NCI-H128 (cell line): ENCODE results near the gene ZNF791.
"Not testable (repeated sequence)": the region's sequence is repeated elsewhere in the genome, so short reads cannot be mapped to it uniquely, and the experiment has no call there.

Source experiments
- DNase-seq: peaks from one replicate; lab custom pipeline; 2025; ENCODE audit not compliant: unreplicated experiment; lab: John Stamatoyannopoulos, UW

ZNF791 gene

DNA sequence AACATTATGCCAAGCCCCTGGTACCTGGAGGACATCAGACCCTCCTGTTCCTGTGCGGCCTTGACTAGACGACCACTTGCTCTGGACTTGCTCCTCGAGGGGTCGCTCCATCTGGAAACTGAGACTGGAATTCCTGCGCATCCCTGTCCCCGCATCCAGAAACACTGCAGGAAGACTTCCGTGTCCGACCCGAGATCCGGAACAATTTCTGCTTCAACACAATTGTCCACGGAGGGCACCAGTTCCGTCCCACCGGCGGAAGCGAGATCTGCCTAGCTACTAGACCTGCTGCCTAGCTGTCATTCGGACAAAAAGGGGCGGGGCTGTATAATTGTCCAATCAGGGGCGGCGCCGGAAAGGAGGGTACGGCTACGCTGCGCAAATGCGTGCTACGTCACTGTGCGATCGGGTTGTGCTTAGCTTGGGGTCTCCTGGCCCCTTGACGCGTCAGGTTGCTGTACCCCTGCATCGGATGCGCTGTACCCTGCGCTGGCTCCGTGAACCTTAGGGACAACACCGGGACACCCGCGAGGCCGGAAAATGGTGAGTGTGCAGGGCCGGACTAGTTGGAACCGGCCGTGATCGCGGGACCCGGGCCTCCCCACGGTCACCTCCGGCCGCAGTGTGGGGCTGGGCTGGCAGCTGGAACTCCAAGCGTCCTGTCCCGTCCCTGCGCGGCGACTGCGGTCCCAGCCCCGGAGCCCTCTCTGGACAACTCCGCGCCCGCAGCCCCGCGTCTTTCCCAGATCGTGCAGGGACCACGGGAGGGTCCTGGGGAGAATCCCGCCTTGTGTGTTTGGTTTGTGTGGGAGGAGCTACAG lies at the start of gene ZNF791, which contains the start of gene ZNF490:
Gene ZNF791, plus strand, starts transcription at position 381 of the 821 bp plus-strand sequence. Its CDS starts 160 bp downstream, at position 541.
Gene ZNF490, minus strand, starts transcription at position 274 of the 821 bp plus-strand sequence. Its CDS starts 133 bp downstream, at position 141.
- DNase-seq, result peak; percentile 97

GRCh38 chr19:12564016-12564664 lies 46.6 kb upstream of the ZNF791 start:
- DNase-seq, result peak; percentile 78

DNA sequence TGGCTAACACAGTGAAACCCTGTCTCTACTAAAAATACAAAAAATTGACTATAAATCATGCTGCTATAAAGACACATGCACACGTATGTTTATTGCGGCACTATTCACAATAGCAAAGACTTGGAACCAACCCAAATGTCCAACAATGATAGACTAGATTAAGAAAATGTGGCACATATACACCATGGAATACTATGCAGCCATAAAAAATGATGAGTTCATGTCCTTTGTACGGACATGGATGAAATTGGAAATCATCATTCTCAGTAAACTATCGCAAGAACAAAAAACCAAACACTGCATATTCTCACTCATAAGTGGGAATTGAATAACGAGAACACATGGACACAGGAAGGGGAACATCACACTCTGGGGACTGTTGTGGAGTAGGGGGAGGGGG lies 44.3 kb upstream of the ZNF791 start:
- not testable (repeated sequence) for DNase-seq

DNA sequence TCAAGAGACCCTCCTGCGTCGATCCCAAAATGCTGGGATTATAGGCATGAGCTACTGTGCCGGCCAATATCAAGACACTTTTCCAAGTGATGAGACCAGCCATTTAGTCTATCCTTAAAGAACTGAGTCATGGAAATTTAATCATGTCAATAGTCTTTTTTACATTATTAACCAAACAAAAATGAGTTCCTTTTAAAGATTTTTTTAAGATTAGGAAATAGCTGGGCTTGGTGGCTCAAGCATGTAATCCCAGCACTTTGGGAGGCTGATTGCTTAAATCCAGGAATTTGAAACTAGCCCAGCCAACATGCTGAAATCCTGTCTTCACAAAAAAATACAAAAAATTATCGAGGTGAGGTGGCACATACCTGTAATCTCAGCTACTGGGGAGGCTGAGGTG lies 42.8 kb upstream of the ZNF791 start:
- DNase-seq, result no peak

DNA sequence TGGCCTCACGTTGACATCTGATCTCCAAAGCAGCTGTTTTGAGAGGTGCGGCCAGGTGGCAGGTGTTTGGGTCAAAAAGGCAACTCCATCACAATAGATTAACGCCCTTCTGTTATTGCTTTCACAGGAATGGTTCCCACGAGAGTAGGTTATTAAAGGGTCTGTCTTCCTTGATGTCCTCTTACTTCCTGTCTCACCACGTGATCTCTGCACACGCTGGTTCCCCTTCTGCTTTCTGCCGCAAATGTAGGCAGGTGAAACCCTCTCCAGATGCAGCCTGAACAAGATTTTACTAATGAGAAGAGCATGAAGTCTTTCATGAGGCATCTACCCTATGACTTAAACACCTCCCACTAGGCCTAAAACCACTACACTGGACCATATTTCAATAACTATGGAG lies 36.7 kb upstream of the ZNF791 start:
- DNase-seq, result peak; percentile 7

GRCh38 chr19:12578641-12579040 lies 32.1 kb upstream of the ZNF791 start:
- no peak for DNase-seq

DNA sequence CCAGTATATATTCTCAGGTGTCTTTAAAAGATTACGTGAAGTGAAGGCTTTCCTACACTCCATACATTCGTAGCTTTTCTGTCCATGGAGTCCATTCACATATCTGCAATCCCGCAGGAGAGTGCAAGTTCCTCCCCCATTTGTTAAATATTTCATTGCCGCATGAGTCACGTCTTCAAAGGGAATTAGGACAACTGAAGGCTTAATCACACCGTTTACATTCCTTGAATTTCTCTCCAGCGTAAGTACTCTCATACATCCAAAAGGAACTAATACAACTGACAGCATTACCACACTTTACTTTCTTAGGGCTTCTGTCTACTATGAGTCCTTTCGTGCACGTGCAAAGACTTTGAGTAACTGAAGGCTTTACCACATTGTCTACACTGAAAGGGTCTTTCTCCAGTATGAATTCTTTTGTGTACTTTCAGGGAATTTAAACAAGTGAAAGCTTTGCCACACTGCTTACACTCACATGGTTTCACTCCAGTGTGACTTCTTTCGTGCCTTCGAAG lies 30.5 kb upstream of the ZNF791 start:
- no peak for DNase-seq

DNA sequence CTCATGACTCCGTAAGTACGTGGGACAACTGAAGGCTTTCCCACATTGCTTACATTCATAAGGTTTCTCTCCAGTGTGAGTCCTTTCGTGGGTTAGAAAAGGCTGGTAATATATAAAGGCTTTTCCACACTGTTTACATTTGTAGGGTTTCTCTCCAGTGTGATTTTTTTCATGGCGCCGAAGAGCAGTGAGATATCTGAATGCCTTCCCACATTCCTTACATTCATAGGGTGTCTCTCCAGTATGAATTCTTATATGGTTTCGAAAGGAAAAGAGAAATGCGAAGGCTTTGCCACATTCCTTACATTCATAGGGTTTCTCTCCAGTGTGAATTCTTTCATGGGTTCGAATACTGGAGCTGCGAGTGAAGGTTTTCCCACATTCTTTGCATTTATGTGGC lies 29.6 kb upstream of the ZNF791 start:
- DNase-seq, result no peak

GRCh38 chr19:12596485-12596884 lies 14.2 kb upstream of the ZNF791 start:
- no peak for DNase-seq

- no peak for DNase-seq
Measured at GRCh38 chr19:12596927-12597548, 13.7 kb upstream of the ZNF791 start.

- DNase-seq, result no peak
Measured at GRCh38 chr19:12597594-12597993, 13.1 kb upstream of the ZNF791 start.

DNA sequence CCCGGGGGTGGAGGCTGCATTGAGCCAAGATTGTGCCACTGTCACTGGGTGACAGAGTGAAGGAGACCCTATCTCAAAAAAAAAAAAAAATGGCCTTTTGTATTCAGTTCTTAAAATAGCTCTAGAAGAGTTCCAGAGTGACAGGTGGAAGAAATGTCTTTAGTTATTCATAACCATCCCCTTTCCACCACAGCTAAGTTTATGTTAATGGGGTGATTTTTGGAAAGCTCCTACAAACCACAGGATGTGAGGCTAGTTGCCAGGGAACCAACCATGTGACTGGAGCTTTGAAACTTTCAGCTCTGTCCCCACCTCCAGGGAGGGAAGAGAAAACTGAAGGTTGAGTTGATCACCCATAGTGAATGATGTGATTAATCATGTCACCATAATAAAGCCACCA lies 7.0 kb upstream of the ZNF791 start:
- DNase-seq, result no peak

- no peak for DNase-seq
Measured at GRCh38 chr19:12606796-12607195, 3.9 kb upstream of the ZNF791 start.

DNA sequence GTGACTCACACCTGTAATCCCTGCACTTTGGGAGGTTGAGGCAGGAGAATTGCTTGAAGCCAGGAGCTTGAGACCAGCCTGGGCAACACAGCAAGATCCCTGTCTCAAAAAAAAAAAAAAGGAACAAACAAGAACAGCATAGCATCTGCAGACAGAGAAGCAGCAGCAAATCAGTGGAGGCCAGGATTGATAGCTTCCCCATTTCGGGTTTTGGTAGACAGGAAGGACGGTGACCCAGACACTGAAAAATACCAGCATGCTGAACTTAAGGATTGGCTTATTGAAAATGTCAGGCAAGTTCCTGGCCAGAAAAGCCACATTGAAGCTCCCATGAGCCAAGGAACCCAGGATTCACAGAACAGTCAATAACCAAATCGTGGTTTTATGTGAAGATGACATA lies 3.1 kb upstream of the ZNF791 start:
- no peak for DNase-seq

DNA sequence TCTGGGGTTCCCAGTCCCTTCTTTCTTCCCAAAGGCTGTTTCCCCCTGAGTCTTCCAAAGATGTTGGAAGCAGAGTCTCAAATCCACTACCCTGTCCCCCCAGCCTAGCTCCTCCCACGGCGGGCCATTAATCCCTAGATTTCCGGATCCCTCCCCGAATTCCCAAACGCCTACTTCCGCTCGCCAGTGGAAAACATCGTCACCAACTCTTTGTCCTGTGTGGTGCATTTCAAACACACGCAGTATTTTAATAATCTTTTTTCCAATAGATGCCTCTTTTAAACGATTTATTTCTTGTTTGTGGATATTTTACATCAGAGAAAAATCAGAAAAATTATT lies 610 bp downstream of the ZNF791 start:
- no peak for DNase-seq

GRCh38 chr19:12617646-12618045 lies 6.9 kb downstream of the ZNF791 start:
- DNase-seq, result no peak

DNA sequence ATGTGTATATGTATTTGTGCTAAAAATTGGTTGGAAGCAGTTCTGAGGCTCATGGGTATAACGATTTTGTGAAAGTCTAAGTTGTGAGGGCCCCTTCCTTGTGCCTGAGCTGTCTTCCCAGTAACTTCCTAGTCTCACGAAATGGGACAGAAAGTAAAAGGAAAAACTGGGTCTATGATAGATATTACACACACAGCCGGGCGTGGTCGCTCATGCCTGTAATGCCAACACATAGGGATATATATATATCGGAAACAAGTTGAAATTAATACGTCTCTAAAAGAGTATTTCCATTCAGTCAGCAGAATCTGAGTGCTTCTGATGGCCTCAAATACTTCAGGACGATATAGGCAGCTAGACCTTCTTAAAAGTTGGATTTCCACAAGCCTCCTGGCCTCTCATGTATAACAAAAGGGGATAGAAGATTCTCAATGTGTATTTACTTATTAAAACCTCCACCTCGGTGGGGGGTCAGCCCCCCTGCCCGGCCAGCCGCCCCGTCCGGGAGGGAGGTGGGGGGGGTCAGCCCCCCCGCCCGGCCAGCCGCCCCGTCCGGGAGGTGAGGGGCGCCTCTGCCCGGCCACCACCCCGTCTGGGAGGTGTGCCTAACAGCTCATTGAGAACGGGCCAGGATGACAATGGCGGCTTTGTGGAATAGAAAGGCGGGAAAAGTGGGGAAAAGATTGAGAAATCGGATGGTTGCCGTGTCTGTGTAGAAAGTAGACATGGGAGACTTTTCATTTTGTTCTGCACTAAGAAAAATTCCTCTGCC lies 10.7 kb downstream of the ZNF791 start:
- DNase-seq, result not testable (repeated sequence)

GRCh38 chr19:12623361-12624031 lies 12.8 kb downstream of the ZNF791 start:
- no peak for DNase-seq

- no peak for DNase-seq
Measured at GRCh38 chr19:12626958-12627357, 16.2 kb downstream of the ZNF791 start.
